ENCODE results near the gene SLC35D1.

DNA sequence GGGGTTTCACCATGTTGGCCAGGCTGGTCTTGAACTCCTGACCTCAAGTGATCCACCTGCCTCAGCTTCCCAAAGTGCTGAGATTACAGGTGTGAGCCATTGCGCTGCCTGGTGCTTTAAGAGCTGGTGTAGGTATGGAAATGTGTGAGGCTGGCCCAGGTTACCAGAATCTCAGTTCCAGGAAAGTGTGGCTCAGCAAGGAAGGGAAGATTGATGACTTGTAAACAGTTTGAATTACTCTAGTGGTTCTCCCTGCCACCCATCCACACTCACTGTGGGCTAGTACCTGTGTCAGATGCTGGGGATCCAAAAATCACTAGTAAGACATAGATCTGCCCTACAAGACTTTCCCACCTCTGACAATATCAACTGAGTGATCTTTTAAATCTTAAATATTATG, 34.5 kb upstream of the SLC35D1 start:
- TF ChIP-seq, protein P1, sequence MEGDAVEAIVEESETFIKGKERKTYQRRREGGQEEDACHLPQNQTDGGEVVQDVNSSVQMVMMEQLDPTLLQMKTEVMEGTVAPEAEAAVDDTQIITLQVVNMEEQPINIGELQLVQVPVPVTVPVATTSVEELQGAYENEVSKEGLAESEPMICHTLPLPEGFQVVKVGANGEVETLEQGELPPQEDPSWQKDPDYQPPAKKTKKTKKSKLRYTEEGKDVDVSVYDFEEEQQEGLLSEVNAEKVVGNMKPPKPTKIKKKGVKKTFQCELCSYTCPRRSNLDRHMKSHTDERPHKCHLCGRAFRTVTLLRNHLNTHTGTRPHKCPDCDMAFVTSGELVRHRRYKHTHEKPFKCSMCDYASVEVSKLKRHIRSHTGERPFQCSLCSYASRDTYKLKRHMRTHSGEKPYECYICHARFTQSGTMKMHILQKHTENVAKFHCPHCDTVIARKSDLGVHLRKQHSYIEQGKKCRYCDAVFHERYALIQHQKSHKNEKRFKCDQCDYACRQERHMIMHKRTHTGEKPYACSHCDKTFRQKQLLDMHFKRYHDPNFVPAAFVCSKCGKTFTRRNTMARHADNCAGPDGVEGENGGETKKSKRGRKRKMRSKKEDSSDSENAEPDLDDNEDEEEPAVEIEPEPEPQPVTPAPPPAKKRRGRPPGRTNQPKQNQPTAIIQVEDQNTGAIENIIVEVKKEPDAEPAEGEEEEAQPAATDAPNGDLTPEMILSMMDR (IDR thresholded peaks at IDR 0.05; ENCODE audit: low read depth, low read length, missing input control), result no peak
- TF ChIP-seq, protein P2, sequence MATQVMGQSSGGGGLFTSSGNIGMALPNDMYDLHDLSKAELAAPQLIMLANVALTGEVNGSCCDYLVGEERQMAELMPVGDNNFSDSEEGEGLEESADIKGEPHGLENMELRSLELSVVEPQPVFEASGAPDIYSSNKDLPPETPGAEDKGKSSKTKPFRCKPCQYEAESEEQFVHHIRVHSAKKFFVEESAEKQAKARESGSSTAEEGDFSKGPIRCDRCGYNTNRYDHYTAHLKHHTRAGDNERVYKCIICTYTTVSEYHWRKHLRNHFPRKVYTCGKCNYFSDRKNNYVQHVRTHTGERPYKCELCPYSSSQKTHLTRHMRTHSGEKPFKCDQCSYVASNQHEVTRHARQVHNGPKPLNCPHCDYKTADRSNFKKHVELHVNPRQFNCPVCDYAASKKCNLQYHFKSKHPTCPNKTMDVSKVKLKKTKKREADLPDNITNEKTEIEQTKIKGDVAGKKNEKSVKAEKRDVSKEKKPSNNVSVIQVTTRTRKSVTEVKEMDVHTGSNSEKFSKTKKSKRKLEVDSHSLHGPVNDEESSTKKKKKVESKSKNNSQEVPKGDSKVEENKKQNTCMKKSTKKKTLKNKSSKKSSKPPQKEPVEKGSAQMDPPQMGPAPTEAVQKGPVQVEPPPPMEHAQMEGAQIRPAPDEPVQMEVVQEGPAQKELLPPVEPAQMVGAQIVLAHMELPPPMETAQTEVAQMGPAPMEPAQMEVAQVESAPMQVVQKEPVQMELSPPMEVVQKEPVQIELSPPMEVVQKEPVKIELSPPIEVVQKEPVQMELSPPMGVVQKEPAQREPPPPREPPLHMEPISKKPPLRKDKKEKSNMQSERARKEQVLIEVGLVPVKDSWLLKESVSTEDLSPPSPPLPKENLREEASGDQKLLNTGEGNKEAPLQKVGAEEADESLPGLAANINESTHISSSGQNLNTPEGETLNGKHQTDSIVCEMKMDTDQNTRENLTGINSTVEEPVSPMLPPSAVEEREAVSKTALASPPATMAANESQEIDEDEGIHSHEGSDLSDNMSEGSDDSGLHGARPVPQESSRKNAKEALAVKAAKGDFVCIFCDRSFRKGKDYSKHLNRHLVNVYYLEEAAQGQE (IDR thresholded peaks at IDR 0.05), result no peak
- no peak for TF ChIP-seq TAF1 (conservative IDR thresholded peaks at IDR 0.05)

Measured in liver (tissue), 3 donors.